Measurements from ENCODE around the gene TEX54. TPM values are rescaled to one million over a fixed set of nuclear protein-coding genes. Genes with fewer than 3 reads are reported as not detected.

TEX54 gene
- total RNA-seq, 1 experiment from 2014 or later, result not detected

DNA sequence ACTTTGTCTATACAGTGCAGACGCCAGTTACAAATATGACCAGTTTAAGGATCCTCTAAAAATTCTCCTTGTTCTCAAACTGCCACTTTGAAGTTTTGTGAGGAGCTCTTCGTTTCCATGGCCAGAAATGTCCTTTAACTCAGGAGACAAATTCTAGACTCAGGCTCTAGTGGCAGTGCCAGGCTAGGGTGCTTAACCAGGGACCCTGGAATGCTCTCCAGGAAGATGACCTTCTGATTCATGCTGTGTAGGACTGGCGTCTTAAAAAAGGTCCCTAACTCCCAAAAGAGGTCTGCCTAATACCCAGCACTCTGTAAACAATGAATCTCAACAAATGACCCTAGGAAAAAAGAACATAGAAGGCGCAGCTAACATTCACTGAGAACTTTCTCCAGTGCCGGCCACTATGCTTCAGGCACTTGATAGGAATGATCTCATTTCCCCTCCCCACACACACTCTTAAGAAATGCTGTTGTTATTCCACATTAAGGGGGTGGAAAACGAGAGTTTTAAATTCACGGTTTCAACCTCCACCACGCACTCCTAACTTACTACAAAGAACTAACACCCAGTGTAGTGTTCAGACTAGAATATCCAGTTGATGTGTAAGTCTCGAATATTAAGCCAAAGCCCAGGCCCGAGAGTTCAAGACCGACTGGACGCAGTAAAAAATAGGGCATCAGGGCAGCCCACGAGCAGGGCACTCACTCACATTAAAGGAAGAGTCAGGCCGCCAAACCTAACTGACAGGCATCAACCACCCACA is 28.1 kb downstream of the TEX54 start:
- no peak for DNase-seq (ENCODE audit: low read depth)
- in situ Hi-C loops (cut with HindIII; ENCODE audit: low pct_unique_long_range_greater_than_20kb, low sequenced_read_pairs), result no loop called here

- no peak for DNase-seq (ENCODE audit: low read depth)
- in situ Hi-C loops (cut with HindIII; ENCODE audit: low pct_unique_long_range_greater_than_20kb, low sequenced_read_pairs), result no loop called here
Observed at GRCh38 chr11:62801071-62801470, 31.6 kb downstream of the TEX54 start.

- in situ Hi-C loops (cut with HindIII; ENCODE audit: low pct_unique_long_range_greater_than_20kb, low sequenced_read_pairs), result no loop called here
- no peak for DNase-seq (ENCODE audit: low read depth)
Observed at GRCh38 chr11:62799486-62799885, 33.2 kb downstream of the TEX54 start.

DNA sequence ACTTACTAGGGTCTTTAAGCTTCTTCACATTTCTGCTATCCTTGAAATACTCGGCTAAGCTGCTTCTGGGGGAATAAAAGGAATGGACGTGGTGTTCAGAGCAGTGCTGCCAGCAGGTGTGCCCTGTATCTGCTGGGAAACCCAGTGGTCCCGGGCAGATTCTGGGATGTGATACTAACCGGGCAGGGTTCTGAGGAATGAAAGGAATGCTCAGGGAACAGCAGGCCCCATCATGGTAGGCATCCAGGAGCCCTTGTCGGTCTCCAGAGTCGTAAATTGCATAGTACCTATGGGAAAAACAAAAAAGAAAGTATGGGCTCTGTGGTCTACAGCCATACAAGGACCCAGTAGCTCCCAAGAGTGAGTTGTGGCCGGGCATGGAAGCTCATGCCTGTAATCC is 36.4 kb downstream of the TEX54 start:
- DNase-seq (ENCODE audit: low read depth), result no peak
- in situ Hi-C loops (cut with HindIII; ENCODE audit: low pct_unique_long_range_greater_than_20kb, low sequenced_read_pairs), result no loop called here

- DNase-seq (ENCODE audit: low read depth), result no peak
- in situ Hi-C loops (cut with HindIII; ENCODE audit: low pct_unique_long_range_greater_than_20kb, low sequenced_read_pairs), result no loop called here
Observed at GRCh38 chr11:62794201-62794775, 38.4 kb downstream of the TEX54 start.

GRCh38 chr11:62792202-62792575 is 40.5 kb downstream of the TEX54 start:
- in situ Hi-C loops (cut with HindIII; ENCODE audit: low pct_unique_long_range_greater_than_20kb, low sequenced_read_pairs), result no loop called here
- DNase-seq (ENCODE audit: low read depth), result no peak

- peak; percentile 76 for DNase-seq (ENCODE audit: low read depth)
- in situ Hi-C loops (cut with HindIII; ENCODE audit: low pct_unique_long_range_greater_than_20kb, low sequenced_read_pairs), result no loop called here
Observed at GRCh38 chr11:62791501-62792201, 41.0 kb downstream of the TEX54 start, which contains the start of gene TMEM223. TSS of gene TMEM223 (minus strand) at chr11:62792006. CDS start at chr11:62791994, 12 bp downstream.

GRCh38 chr11:62789576-62789975 is 43.1 kb downstream of the TEX54 start:
- DNase-seq (ENCODE audit: low read depth), result no peak
- in situ Hi-C loops (cut with HindIII; ENCODE audit: low pct_unique_long_range_greater_than_20kb, low sequenced_read_pairs), result no loop called here

DNA sequence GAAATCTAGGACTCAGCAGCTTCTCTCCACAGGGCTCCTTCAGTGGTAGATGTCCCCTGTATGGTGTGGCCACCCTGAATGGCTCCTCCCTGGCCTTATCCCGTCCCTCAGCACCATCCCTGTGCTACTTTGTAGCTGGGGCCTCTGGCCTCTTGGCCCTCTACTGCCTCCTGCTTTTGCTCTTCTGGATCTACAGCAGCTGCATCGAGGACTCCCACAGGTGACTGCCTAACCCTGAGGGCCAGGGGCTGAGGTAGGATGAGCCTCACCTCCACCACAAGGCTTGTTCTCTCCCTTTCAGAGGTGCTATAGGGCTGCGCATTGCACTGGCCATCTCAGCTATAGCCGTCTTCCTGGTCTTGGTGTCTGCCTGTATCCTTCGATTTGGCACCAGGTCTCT is 43.6 kb downstream of the TEX54 start:
- in situ Hi-C loops (cut with HindIII; ENCODE audit: low pct_unique_long_range_greater_than_20kb, low sequenced_read_pairs), result no loop called here
- DNase-seq (ENCODE audit: low read depth), result no peak

- DNase-seq (ENCODE audit: low read depth), result peak; percentile 95
- in situ Hi-C loops (cut with HindIII; ENCODE audit: low pct_unique_long_range_greater_than_20kb, low sequenced_read_pairs), result no loop called here
Observed at GRCh38 chr11:62787005-62787759, 45.5 kb downstream of the TEX54 start, which contains the start of gene TMEM179B. TSS of gene TMEM179B (plus strand) at chr11:62787402. CDS start at chr11:62787432, 30 bp downstream.

DNA sequence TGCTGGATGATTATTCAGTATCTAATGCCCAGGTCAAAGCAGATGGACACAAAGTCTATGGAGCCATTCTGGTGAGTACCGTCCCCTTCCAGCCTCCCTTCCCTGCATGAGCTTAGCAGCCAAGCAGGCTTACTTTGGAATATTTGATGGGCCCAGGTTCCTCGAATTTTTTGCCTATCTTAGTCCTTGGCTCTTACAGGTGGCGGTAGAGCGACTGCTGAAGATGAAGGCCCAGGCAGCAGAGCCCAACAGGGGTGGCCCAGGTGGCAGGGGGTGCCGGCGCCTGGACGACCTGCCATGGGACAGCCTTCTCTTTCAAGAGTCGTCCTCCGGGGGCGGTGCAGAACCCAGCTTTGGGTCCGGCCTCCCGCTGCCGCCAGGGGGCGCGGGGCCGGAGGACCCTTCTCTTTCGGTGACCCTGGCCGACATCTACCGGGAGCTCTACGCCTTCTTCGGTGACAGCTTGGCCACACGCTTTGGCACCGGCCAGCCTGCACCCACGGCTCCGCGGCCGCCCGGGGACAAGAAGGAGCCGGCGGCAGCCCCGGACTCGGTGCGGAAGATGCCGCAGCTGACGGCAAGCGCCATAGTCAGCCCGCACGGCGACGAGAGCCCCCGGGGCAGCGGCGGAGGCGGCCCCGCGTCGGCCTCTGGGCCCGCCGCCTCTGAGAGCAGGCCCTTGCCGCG is 46.2 kb downstream of the TEX54 start:
- DNase-seq (ENCODE audit: low read depth), result peak; percentile 87
- in situ Hi-C loops (cut with HindIII; ENCODE audit: low pct_unique_long_range_greater_than_20kb, low sequenced_read_pairs), result no loop called here

GRCh38 chr11:62782753-62783152 is 49.9 kb downstream of the TEX54 start:
- in situ Hi-C loops (cut with HindIII; ENCODE audit: low pct_unique_long_range_greater_than_20kb, low sequenced_read_pairs), result no loop called here
- no peak for DNase-seq (ENCODE audit: low read depth)

Other genes with a start within 250 kb of the TEX54 start
- gene TUT1, start 241.3 kb downstream of the TEX54 start, total RNA-seq (2014; rRNA removed; shearing (Covaris generic); ENCODE audit: low replicate concordance), result 11.7 and 14.2 TPM in 2 replicates
- gene MTA2, start 231.0 kb downstream of the TEX54 start, total RNA-seq (2014; rRNA removed; shearing (Covaris generic); ENCODE audit: low replicate concordance), result 87.5 and 107 TPM in 2 replicates
- gene EML3, start 220.1 kb downstream of the TEX54 start, total RNA-seq (2014; rRNA removed; shearing (Covaris generic); ENCODE audit: low replicate concordance), result 16.1 and 19.3 TPM in 2 replicates
- 4.5 and 7.4 TPM in 2 replicates for gene ROM1, start 219.6 kb downstream of the TEX54 start, total RNA-seq (2014; rRNA removed; shearing (Covaris generic); ENCODE audit: low replicate concordance)
- 34.9 and 52.3 TPM in 2 replicates for gene B3GAT3, start 210.9 kb downstream of the TEX54 start, total RNA-seq (2014; rRNA removed; shearing (Covaris generic); ENCODE audit: low replicate concordance)
- 434 and 492 TPM in 2 replicates for gene GANAB, start 186.2 kb downstream of the TEX54 start, total RNA-seq (2014; rRNA removed; shearing (Covaris generic); ENCODE audit: low replicate concordance)
- 7.6 and 14.5 TPM in 2 replicates for gene INTS5, start 179.5 kb downstream of the TEX54 start, total RNA-seq (2014; rRNA removed; shearing (Covaris generic); ENCODE audit: low replicate concordance)
- gene C11orf98, start 167.6 kb downstream of the TEX54 start, total RNA-seq (2014; rRNA removed; shearing (Covaris generic); ENCODE audit: low replicate concordance), result 48.1 and 59.2 TPM in 2 replicates
- gene CSKMT, start 167.5 kb downstream of the TEX54 start, total RNA-seq (2014; rRNA removed; shearing (Covaris generic); ENCODE audit: low replicate concordance), result 0.09 and 6.4 TPM in 2 replicates
- 18.2 and 25.6 TPM in 2 replicates for gene UQCC3, start 161.2 kb downstream of the TEX54 start, total RNA-seq (2014; rRNA removed; shearing (Covaris generic); ENCODE audit: low replicate concordance)
- 1.9 and 3.2 TPM in 2 replicates for gene LBHD1, start 160.6 kb downstream of the TEX54 start, total RNA-seq (2014; rRNA removed; shearing (Covaris generic); ENCODE audit: low replicate concordance)
- 81.8 and 106 TPM in 2 replicates for gene UBXN1, start 153.8 kb downstream of the TEX54 start, total RNA-seq (2014; rRNA removed; shearing (Covaris generic); ENCODE audit: low replicate concordance)
- gene LRRN4CL, start 143.3 kb downstream of the TEX54 start, total RNA-seq (2014; rRNA removed; shearing (Covaris generic); ENCODE audit: low replicate concordance), result not detected in 2 replicates
- 37.5 and 55.8 TPM in 2 replicates for gene BSCL2, start 125.4 kb downstream of the TEX54 start, total RNA-seq (2014; rRNA removed; shearing (Covaris generic); ENCODE audit: low replicate concordance)
- gene GNG3, start 125.2 kb downstream of the TEX54 start, total RNA-seq (2014; rRNA removed; shearing (Covaris generic); ENCODE audit: low replicate concordance), result not detected in 2 replicates
- gene HNRNPUL2, start 105.4 kb downstream of the TEX54 start, total RNA-seq (2014; rRNA removed; shearing (Covaris generic); ENCODE audit: low replicate concordance), result 4.4 and 4.8 TPM in 2 replicates
- 30.9 and 37.2 TPM in 2 replicates for gene TTC9C, start 104.4 kb downstream of the TEX54 start, total RNA-seq (2014; rRNA removed; shearing (Covaris generic); ENCODE audit: low replicate concordance)
- 4.6 and 14.9 TPM in 2 replicates for gene ZBTB3, start 78.7 kb downstream of the TEX54 start, total RNA-seq (2014; rRNA removed; shearing (Covaris generic); ENCODE audit: low replicate concordance)
- gene POLR2G, start 71.3 kb downstream of the TEX54 start, total RNA-seq (2014; rRNA removed; shearing (Covaris generic); ENCODE audit: low replicate concordance), result 75.4 and 80.0 TPM in 2 replicates
- gene TAF6L, start 61.4 kb downstream of the TEX54 start, total RNA-seq (2014; rRNA removed; shearing (Covaris generic); ENCODE audit: low replicate concordance), result 12.9 and 14.6 TPM in 2 replicates
- gene TMEM179B, start 45.4 kb downstream of the TEX54 start, total RNA-seq (2014; rRNA removed; shearing (Covaris generic); ENCODE audit: low replicate concordance), result 14.9 and 33.8 TPM in 2 replicates
- gene TMEM223, start 40.8 kb downstream of the TEX54 start, total RNA-seq (2014; rRNA removed; shearing (Covaris generic); ENCODE audit: low replicate concordance), result 42.0 and 58.7 TPM in 2 replicates
- 1.5 and 6.3 TPM in 2 replicates for gene NXF1, start 27.4 kb downstream of the TEX54 start, total RNA-seq (2014; rRNA removed; shearing (Covaris generic); ENCODE audit: low replicate concordance)
- 29.6 and 39.5 TPM in 2 replicates for gene STX5, start 790 bp downstream of the TEX54 start, total RNA-seq (2014; rRNA removed; shearing (Covaris generic); ENCODE audit: low replicate concordance)
- gene WDR74, start 6.7 kb upstream of the TEX54 start, total RNA-seq (2014; rRNA removed; shearing (Covaris generic); ENCODE audit: low replicate concordance), result 82.0 and 102 TPM in 2 replicates
- gene SLC3A2, start 48.1 kb upstream of the TEX54 start, total RNA-seq (2014; rRNA removed; shearing (Covaris generic); ENCODE audit: low replicate concordance), result 623 and 653 TPM in 2 replicates
- not detected in 2 replicates for gene CHRM1, start 88.5 kb upstream of the TEX54 start, total RNA-seq (2014; rRNA removed; shearing (Covaris generic); ENCODE audit: low replicate concordance)
- gene SLC22A6, start 152.1 kb upstream of the TEX54 start, total RNA-seq (2014; rRNA removed; shearing (Covaris generic); ENCODE audit: low replicate concordance), result not detected in 2 replicates
- not detected in 2 replicates for gene SLC22A8, start 183.0 kb upstream of the TEX54 start, total RNA-seq (2014; rRNA removed; shearing (Covaris generic); ENCODE audit: low replicate concordance)

Data from Caki2 (cell line).